Type B pancreatic cell (in vitro differentiated cells): Measurements from ENCODE around the gene RAD21L1. TPM values are rescaled to one million over a fixed set of nuclear protein-coding genes. Genes with fewer than 3 reads are reported as not detected.
A peak's percentile ranks its signal among the peaks of the same experiment; 100 is the strongest.

Experiments
- DNase-seq: peaks from one replicate; pipeline ENCODE4 v3.0.0; 2021; ENCODE audit warnings: mixed read lengths; ENCODE audit not compliant: unreplicated experiment; ENCODE audit errors: extremely low spot score
- H3K27ac Mint-ChIP-seq: 2 replicates; pipeline ENCODE4 v1.8.0; 2021; ENCODE audit warnings: mild to moderate bottlenecking, mixed read lengths
- H3K27me3 Mint-ChIP-seq: 2 replicates; pipeline ENCODE4 v1.8.0; 2021; ENCODE audit warnings: mixed read lengths
- H3K36me3 Mint-ChIP-seq: 2 replicates; pipeline ENCODE4 v1.8.0; 2021; ENCODE audit warnings: mixed read lengths
- H3K4me1 Mint-ChIP-seq: one replicate; pipeline ENCODE4 v1.8.0; 2021; ENCODE audit warnings: mixed read lengths; ENCODE audit not compliant: unreplicated experiment
- H3K4me3 Mint-ChIP-seq: 2 replicates; pipeline ENCODE4 v1.8.0; 2021; ENCODE audit warnings: mild to moderate bottlenecking, mixed read lengths
- H3K9me3 Mint-ChIP-seq: 2 replicates; pipeline ENCODE4 v1.8.0; 2021; ENCODE audit warnings: mixed read lengths
- total RNA-seq: library from RNA; stranded (reverse); gene quantifications from 2 replicates; pipeline ENCODE4 v1.2.1, GENCODE V29; 2021; ENCODE audit warnings: low replicate concordance
- TF ChIP-seq, protein P1 (sequence below): fragments of 200-600 bp; sonication (generic); conservative IDR thresholded peaks from 2 replicates; pipeline ENCODE4 v1.5.0; 2021; ENCODE audit warnings: antibody characterized with exemption, mild to moderate bottlenecking

Gene RAD21L1
- total RNA-seq, 1 donor from 2014 or later, result not detected

DNA sequence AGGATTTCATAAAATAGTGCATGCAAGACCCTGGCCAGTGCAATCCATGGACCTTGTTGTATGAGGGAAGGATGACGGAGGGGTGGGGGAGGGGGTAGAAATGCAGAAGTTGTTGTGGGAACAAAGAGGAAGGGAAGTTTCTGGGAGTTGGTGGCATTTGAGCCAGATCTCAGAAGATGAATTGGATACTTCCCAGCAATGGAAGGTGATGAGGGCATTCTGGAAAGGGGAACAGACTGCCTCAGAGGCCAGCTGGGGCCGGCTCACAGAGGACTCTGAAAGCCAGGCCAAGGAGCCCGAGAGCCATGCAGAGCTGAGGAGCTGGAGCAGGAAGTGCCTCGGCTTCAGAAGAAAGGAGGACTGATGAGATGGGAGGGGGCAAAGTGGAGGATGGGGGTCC lies 43.7 kb upstream of the RAD21L1 start:
- Mint-ChIP-seq H3K4me1 (no peaks in the 10 kb centered on the region), H3K36me3 (no peaks in the 10 kb centered on the region), H3K27ac (no peak overlapping the region), H3K9me3 (no peaks in the 10 kb centered on the region), H3K4me3 (peak overlapping the region; percentile 45), H3K27me3 (peaks cover 38% of the 10 kb centered on the region)
- no peak for DNase-seq
- TF ChIP-seq, protein P1, sequence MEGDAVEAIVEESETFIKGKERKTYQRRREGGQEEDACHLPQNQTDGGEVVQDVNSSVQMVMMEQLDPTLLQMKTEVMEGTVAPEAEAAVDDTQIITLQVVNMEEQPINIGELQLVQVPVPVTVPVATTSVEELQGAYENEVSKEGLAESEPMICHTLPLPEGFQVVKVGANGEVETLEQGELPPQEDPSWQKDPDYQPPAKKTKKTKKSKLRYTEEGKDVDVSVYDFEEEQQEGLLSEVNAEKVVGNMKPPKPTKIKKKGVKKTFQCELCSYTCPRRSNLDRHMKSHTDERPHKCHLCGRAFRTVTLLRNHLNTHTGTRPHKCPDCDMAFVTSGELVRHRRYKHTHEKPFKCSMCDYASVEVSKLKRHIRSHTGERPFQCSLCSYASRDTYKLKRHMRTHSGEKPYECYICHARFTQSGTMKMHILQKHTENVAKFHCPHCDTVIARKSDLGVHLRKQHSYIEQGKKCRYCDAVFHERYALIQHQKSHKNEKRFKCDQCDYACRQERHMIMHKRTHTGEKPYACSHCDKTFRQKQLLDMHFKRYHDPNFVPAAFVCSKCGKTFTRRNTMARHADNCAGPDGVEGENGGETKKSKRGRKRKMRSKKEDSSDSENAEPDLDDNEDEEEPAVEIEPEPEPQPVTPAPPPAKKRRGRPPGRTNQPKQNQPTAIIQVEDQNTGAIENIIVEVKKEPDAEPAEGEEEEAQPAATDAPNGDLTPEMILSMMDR, result no peak

DNA sequence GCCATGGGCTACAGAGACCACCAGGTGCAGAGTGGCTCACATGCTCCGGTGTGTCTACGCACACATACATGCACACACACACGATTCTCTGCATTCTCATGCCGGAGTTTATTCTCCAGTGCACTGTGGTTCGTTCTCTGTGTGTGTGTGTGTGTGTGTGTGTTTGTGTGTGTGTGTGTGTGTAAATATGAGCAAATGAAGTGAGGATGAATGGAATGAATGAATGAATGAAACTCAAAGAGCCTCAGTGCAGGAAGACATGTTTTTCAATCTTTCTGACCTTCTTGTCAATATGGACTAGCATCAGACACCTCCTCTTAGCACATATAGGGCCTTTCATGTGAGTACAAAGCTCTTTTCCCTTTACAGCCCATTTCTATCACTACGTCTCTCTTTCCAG lies 42.7 kb upstream of the RAD21L1 start:
- no peaks in the 10 kb centered on the region for H3K4me1 Mint-ChIP-seq

DNA sequence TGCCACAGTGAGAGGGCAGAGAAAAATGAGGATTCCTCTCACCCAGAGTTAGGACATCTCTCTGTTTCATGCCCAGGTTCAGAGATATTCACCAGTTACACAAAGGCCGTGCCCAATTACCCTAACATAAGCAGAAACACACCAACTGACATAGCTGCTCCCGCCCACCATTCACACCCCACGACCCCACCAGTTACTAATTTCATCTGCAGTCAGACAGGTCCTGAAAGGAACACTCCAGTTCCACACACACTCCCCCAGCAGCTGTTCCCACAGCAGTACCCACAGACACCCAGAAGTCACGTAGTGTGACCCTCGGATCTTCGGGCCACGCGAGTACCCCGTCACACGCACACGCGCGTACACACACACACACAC lies 41.6 kb upstream of the RAD21L1 start:
- no peaks in the 10 kb centered on the region for H3K36me3 Mint-ChIP-seq
- TF ChIP-seq, protein P1, result no peak
- H3K27me3 Mint-ChIP-seq, result peaks cover 41% of the 10 kb centered on the region
- H3K27ac Mint-ChIP-seq, result peak overlapping the region; percentile 34
- no peaks in the 10 kb centered on the region for H3K4me1 Mint-ChIP-seq
- DNase-seq, result no peak
- no peaks in the 10 kb centered on the region for H3K9me3 Mint-ChIP-seq
- peak overlapping the region; percentile 84 for H3K4me3 Mint-ChIP-seq

More for the DNA sequence above, 42.7 kb upstream of the RAD21L1 start:
- Mint-ChIP-seq H3K4me3 (peak overlapping the region; percentile 84), H3K36me3 (no peaks in the 10 kb centered on the region), H3K9me3 (no peaks in the 10 kb centered on the region), H3K27ac (no peak overlapping the region), H3K27me3 (peaks cover 38% of the 10 kb centered on the region)
- DNase-seq, result no peak
- TF ChIP-seq, protein P1, result no peak

DNA sequence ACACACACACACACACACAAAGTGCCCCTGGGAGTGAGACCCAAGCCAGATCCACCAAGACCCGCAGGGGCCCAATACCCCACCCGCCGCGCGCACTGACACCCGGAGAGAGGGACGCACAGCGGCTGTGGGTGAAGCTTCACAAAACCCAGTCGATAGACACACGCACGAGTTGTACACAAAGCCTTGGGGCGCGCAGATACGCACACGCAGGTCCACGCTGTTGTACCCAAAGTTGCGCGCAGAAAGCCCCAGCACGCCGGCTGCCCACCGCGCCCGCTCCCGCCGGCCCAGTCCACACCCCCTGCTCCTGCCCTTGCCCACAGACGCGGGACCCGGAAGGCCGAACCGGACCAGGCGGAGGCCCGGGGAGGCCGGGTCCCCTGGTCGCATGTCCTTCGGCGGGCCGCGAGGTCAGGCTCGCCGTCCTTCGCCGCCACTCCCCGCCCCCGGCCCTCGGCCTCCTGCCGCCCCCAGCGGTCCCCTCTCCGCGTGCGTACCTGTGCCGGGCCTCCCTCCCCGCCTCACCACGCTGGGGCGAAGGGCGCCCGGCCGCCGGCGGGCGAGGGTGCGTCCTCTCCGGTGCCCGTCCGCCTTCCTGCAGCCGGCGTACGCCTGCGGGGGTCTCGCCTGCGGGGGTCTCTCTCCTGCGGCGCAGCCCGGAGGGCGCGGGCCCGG lies 41.1 kb upstream of the RAD21L1 start, which contains the start of gene TMEM74B:
Gene TMEM74B (minus strand): TSS at position 344 of the 678 bp plus-strand sequence. CDS start 1,180 bp downstream, outside the sequence.
- DNase-seq, result no peak
- Mint-ChIP-seq H3K9me3 (no peaks in the 10 kb centered on the region), H3K4me3 (peak within 1 kb of the TSS; percentile 85), H3K27ac (peak within 1 kb of the TSS; percentile 34), H3K4me1 (no peaks in the 10 kb centered on the region), H3K36me3 (no peaks in the 10 kb centered on the region), H3K27me3 (peaks cover 47% of the 10 kb centered on the region)
- TF ChIP-seq, protein P1, result no peak

DNA sequence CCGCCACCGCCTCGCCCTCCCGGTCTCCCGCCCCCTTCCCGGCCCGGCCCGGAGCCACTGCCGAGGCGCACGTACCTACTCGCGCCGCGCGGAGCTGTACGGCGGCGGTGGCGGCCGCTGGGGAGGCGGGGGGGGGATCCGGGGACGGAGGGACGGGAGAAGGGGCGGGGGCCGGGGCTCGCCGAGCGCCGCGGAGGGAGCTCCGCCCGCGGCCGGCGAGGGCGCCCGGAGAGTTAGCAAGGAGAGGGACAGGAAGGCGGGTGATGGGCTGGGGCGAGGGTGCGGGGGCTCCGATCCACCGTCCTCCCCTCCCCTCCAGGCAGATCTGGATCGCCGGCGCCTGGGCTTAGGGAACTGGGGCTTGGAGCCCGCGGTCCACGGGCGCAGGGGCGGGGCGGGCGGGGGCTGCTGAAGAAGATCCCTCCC lies 40.5 kb upstream of the RAD21L1 start:
- TF ChIP-seq, protein P1, result no peak
- Mint-ChIP-seq H3K4me1 (no peaks in the 10 kb centered on the region), H3K36me3 (no peaks in the 10 kb centered on the region), H3K27ac (no peak overlapping the region), H3K27me3 (peaks cover 52% of the 10 kb centered on the region), H3K4me3 (no peak overlapping the region), H3K9me3 (no peaks in the 10 kb centered on the region)
- DNase-seq, result no peak
